Astrocyte (in vitro differentiated cells and primary cell): ENCODE measurements around the gene LIMS1. TPM values are rescaled to one million over a fixed set of nuclear protein-coding genes. Genes with fewer than 3 reads are reported as not detected.

Experiments
- DNase-seq: peaks from one replicate; pipeline ENCODE4 v3.0.0-alpha.2; 2010; ENCODE audit warnings: low read depth
- FAIRE-seq: peaks from 2 replicates; lab custom pipeline; 2011; peaks lifted over from hg19 to GRCh38; lab: Jason Lieb, UNC
- H2AFZ ChIP-seq: 2 replicates; pipeline ENCODE4 v1.6.0; 2012; ENCODE audit warnings: low read depth, low read length, inconsistent platforms
- H3K27ac ChIP-seq: 2 replicates; pipeline ENCODE4 v1.5.1; 2011; ENCODE audit warnings: low read depth, low read length, inconsistent platforms
- H3K27me3 ChIP-seq: 2 replicates; pipeline ENCODE4 v1.6.0; 2011; ENCODE audit warnings: low read length, inconsistent platforms; ENCODE audit not compliant: insufficient read depth
- H3K36me3 ChIP-seq: 2 replicates; pipeline ENCODE4 v1.5.1; 2011; ENCODE audit warnings: low read length, inconsistent platforms; ENCODE audit not compliant: insufficient read depth
- H3K4me1 ChIP-seq: 2 replicates; pipeline ENCODE4 v1.5.1; 2011; ENCODE audit warnings: low read length, inconsistent platforms; ENCODE audit not compliant: insufficient read depth
- H3K4me2 ChIP-seq: 2 replicates; pipeline ENCODE4 v1.6.0; 2012; ENCODE audit warnings: low read length, inconsistent platforms
- H3K4me3 ChIP-seq: 2 replicates; pipeline ENCODE4 v1.5.1; 2011; ENCODE audit warnings: low read depth, mild to moderate bottlenecking, low read length, inconsistent platforms; ENCODE audit not compliant: insufficient read depth
- H3K79me2 ChIP-seq: 2 replicates; pipeline ENCODE4 v1.6.0; 2012; ENCODE audit warnings: mild to moderate bottlenecking, low read length, inconsistent platforms; ENCODE audit not compliant: insufficient read depth
- H3K9ac ChIP-seq: 2 replicates; pipeline ENCODE4 v1.6.0; 2012; ENCODE audit warnings: mild to moderate bottlenecking, low read length, inconsistent platforms
- H3K9me3 ChIP-seq: 2 replicates; pipeline ENCODE4 v1.5.1; 2012; ENCODE audit warnings: low read depth, mild to moderate bottlenecking, low read length, inconsistent platforms; ENCODE audit not compliant: insufficient read depth
- H4K20me1 ChIP-seq: 2 replicates; pipeline ENCODE4 v1.6.0; 2012; ENCODE audit warnings: low read length, inconsistent platforms; ENCODE audit not compliant: insufficient read depth
- H3K27ac Mint-ChIP-seq: one replicate; pipeline ENCODE4 v1.8.0; 2021; ENCODE audit warnings: mild to moderate bottlenecking, mixed read lengths; ENCODE audit not compliant: unreplicated experiment
- H3K27me3 Mint-ChIP-seq: one replicate; pipeline ENCODE4 v1.8.0; 2021; ENCODE audit warnings: low read depth, mixed read lengths; ENCODE audit not compliant: unreplicated experiment
- H3K36me3 Mint-ChIP-seq: one replicate; pipeline ENCODE4 v1.8.0; 2021; ENCODE audit warnings: low read depth, mixed read lengths; ENCODE audit not compliant: unreplicated experiment
- H3K4me1 Mint-ChIP-seq: one replicate; pipeline ENCODE4 v1.8.0; 2021; ENCODE audit warnings: low read depth, mixed read lengths; ENCODE audit not compliant: unreplicated experiment
- H3K4me3 Mint-ChIP-seq: one replicate; pipeline ENCODE4 v1.8.0; 2021; ENCODE audit warnings: mild to moderate bottlenecking, moderate library complexity, mixed read lengths; ENCODE audit not compliant: unreplicated experiment
- H3K9me3 Mint-ChIP-seq: one replicate; pipeline ENCODE4 v1.8.0; 2021; ENCODE audit warnings: mild to moderate bottlenecking, mixed read lengths; ENCODE audit not compliant: unreplicated experiment
- EZH2 ChIP-seq: IDR thresholded peaks from 2 replicates; pipeline ENCODE4 v1.6.1; 2012; ENCODE audit warnings: mild to moderate bottlenecking, low read length, inconsistent platforms; ENCODE audit not compliant: insufficient read depth
- total RNA-seq: library from RNA; stranded (reverse); gene quantifications from 2 replicates; pipeline ENCODE4 v1.2.1, GENCODE V29; 2021
- TF ChIP-seq, protein P1 (sequence below): IDR thresholded peaks from 2 replicates; pipeline ENCODE4 v1.5.1; 2011; ENCODE audit warnings: low read depth, mild to moderate bottlenecking, inconsistent platforms, low read length, moderate library complexity; ENCODE audit not compliant: insufficient read depth

Gene LIMS1
- total RNA-seq, 1 donor from 2014 or later, result 205 TPM

DNA sequence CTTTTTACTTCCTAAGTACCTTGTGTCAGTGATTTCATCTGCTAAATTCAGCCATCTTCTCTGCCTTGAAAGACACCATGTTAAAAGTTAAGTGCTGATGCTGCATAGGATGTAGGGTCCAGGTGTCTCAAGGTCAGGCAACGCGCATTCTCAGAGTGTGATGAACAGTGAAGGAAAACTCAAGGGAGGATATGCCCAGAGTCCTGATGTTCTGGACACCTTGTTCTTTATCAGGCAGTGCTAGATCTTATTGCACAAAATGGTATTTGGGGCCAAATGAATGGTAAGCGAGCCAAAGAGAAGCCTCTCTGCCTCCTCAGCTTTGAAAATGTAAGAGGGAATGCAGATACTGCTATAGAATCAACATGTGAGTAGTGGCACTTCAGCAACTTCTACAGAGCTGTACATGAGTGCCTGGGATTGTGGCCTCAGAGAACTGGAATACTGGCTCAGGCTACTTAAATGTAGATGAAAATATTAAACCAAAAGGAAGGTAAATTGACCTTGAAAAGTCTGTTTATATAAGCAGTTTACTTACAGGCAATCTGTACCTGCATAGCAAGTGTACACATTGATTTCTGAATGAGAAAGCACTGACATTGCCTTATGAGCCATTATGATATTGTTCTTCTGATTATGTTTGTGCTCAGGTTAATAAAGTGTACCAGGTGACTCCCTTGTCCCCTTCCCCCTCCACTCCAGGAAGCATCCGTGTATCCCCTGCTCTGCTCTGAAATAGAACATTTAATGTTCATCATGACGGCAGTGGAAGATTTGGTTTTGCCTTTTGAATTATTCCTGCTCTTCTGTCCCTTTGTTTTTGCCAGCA, 98.3 kb downstream of the LIMS1 start:
- FAIRE-seq (no peak), DNase-seq (no peak)
- H3K79me2 ChIP-seq, result peaks cover 92% of the 10 kb centered on the region
- Mint-ChIP-seq H3K4me3 (no peak overlapping the region), H3K4me1 (peaks cover 87% of the 10 kb centered on the region), H3K27ac (peak overlapping the region; percentile 28), H3K36me3 (peaks cover 14% of the 10 kb centered on the region), H3K9me3 (peaks cover 2% of the 10 kb centered on the region), H3K27me3 (no peaks in the 10 kb centered on the region)
- peaks cover 79% of the 10 kb centered on the region for H4K20me1 ChIP-seq
- no peak overlapping the region for H2AFZ ChIP-seq
- H3K27me3 ChIP-seq, result no peaks in the 10 kb centered on the region
- no peak overlapping the region for H3K4me2 ChIP-seq
- no peaks in the 10 kb centered on the region for H3K9me3 ChIP-seq
- no peaks in the 10 kb centered on the region for H3K36me3 ChIP-seq
- H3K4me3 ChIP-seq, result no peak overlapping the region
- no peak overlapping the region for H3K9ac ChIP-seq
- H3K4me1 ChIP-seq, result peaks cover 30% of the 10 kb centered on the region
- H3K27ac ChIP-seq, result no peak overlapping the region
- TF ChIP-seq, protein P1, sequence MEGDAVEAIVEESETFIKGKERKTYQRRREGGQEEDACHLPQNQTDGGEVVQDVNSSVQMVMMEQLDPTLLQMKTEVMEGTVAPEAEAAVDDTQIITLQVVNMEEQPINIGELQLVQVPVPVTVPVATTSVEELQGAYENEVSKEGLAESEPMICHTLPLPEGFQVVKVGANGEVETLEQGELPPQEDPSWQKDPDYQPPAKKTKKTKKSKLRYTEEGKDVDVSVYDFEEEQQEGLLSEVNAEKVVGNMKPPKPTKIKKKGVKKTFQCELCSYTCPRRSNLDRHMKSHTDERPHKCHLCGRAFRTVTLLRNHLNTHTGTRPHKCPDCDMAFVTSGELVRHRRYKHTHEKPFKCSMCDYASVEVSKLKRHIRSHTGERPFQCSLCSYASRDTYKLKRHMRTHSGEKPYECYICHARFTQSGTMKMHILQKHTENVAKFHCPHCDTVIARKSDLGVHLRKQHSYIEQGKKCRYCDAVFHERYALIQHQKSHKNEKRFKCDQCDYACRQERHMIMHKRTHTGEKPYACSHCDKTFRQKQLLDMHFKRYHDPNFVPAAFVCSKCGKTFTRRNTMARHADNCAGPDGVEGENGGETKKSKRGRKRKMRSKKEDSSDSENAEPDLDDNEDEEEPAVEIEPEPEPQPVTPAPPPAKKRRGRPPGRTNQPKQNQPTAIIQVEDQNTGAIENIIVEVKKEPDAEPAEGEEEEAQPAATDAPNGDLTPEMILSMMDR, result no peak
- no peak for TF ChIP-seq EZH2

DNA sequence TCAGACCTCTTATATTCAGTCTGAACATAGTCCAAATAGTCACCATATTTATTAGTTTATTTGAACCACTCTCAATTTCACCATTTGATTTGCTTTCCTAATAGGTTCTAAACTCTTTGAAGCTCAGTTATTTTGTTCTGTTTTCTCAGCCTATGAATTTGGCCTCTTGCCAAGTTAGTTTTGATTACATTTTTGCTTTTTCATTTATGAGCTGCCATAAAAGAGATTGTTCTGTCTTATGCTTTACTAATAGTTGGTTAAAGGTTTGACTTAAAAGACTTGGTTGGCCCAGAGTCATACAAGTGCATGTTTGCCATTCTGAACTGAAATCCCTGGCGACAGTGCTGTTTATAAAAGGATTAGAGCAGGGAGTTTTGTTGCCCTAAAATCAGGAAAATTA, 99.1 kb downstream of the LIMS1 start:
- H3K36me3 Mint-ChIP-seq, result peaks cover 14% of the 10 kb centered on the region
- TF ChIP-seq, protein P1, result no peak
- TF ChIP-seq EZH2, result no peak
- H3K27ac ChIP-seq, result no peak overlapping the region
- H3K36me3 ChIP-seq, result no peaks in the 10 kb centered on the region
- peaks cover 71% of the 10 kb centered on the region for H4K20me1 ChIP-seq
- no peaks in the 10 kb centered on the region for H3K9me3 Mint-ChIP-seq
- no peak overlapping the region for H3K4me3 Mint-ChIP-seq
- H3K4me3 ChIP-seq, result no peak overlapping the region
- DNase-seq, result no peak
- peaks cover 89% of the 10 kb centered on the region for H3K4me1 Mint-ChIP-seq
- peaks cover 39% of the 10 kb centered on the region for H3K4me1 ChIP-seq
- H2AFZ ChIP-seq, result no peak overlapping the region
- H3K4me2 ChIP-seq, result no peak overlapping the region
- no peaks in the 10 kb centered on the region for H3K27me3 Mint-ChIP-seq
- no peak overlapping the region for H3K27ac Mint-ChIP-seq
- H3K27me3 ChIP-seq, result no peaks in the 10 kb centered on the region
- no peaks in the 10 kb centered on the region for H3K9me3 ChIP-seq
- no peak for FAIRE-seq
- no peak overlapping the region for H3K9ac ChIP-seq
- H3K79me2 ChIP-seq, result peaks cover 91% of the 10 kb centered on the region

DNA sequence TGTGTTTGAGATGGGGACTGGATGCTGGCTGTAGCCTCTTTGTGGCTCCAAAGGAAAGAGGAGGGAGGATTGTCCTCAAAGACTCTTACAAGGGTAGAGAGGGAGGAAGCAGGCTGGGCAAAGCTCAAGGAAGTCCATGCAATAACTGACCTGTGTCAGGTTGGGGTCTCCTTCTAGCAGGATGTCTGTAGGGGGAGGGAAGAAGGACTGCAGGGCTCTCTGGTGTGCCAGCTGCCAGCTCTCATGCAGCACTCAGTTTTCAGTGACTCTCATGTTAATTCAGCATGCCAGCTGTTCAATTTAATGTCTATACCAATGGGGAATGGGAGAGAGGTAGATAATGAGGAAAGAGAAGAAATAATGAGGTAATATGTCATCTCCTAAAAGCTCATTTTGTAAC, 99.7 kb downstream of the LIMS1 start:
- Mint-ChIP-seq H3K27ac (peak overlapping the region; percentile 1), H3K27me3 (no peaks in the 10 kb centered on the region), H3K4me1 (peaks cover 88% of the 10 kb centered on the region), H3K4me3 (no peak overlapping the region), H3K36me3 (peaks cover 15% of the 10 kb centered on the region), H3K9me3 (no peaks in the 10 kb centered on the region)
- Histone ChIP-seq H3K9ac (peak overlapping the region; percentile 6), H3K79me2 (peaks cover 91% of the 10 kb centered on the region), H3K36me3 (no peaks in the 10 kb centered on the region), H3K27ac (peak overlapping the region; percentile 43), H3K4me2 (no peak overlapping the region), H3K4me1 (peaks cover 42% of the 10 kb centered on the region), H3K4me3 (no peak overlapping the region), H4K20me1 (peaks cover 65% of the 10 kb centered on the region), H3K27me3 (no peaks in the 10 kb centered on the region), H2AFZ (no peak overlapping the region), H3K9me3 (no peaks in the 10 kb centered on the region)
- DNase-seq (no peak), FAIRE-seq (no peak)
- TF ChIP-seq EZH2, result no peak
- TF ChIP-seq, protein P1, result no peak
